ENCODE measurements around the gene USP3.
A peak's percentile ranks its signal among the peaks of the same experiment; 100 is the strongest.

The USP3 gene

DNA sequence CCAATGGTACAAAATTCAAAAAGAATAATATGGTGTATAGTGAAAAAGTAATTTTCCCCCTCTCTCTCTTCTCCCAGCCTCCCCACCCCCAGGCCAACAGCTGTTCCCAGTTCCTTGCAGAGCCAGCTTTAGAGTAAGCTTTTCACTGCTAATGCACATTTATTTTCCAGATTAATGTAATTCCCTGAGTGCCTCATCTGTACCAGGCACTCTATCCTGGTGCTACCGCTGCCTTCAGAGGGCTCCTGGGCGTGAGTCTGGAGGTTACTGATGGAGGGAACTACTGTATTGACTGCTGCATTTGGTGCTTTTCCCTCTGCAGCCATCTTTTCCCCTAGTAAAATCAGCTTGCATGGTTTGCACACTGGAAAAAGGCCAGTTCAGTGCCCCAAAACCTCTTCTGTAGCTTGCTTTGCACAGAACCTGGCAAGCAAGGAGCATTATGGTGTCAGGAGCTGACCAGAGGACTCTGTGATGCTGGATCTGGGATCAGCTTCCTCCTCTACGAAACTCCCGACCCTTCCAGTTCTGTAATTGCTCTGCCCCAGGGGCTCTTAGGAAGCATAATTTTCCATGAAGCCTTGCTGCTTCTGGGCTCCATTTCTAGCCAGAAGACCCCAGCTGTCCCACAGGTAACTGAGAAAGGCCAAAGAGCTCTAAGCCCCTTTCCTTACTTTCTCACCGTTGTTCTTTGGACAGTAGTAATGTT lies 8.5 kb upstream of the USP3 start:
- DNase-seq (ENCODE audit: low read depth in 2 of 3, low spot score in 2 of 3) = no peak

DNA sequence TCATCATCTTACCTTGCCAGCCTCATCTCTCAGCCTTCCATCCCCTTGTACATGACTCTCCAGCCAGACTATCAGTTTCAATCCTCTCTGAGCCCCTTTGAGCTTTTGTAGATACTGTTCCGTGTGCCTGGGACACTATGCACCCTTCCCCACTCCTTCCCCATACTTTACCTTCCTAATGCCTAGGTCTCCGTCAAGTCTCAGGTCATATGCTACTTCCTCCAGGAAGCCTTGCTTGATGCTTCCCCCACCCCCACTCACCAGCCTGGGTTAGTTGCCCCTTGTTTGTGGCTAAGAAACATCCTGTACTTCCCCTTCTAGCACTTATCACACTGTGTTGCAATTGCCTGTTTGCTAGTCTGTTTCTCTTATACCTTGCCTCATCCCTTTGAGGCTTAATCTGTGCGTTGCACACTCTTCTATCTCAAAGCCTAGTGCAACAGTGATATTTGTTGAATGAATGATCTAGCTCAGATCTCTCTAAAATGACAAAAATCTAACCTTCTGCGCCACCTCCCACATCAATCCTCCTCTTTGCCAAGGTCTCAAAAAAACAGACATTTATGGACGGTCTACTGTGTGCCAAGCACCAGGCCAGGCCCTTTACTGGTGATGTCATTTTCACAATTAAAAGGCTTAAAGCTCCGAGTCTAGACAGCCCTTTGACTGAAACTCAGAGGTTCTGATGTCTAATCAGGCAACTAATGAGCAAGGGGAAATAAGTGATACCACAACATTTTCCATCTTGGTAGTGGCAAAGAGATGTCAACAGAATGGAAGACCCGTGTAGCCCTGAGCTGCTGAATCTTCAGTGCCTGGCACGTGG lies 6.5 kb upstream of the USP3 start:
- no peak for DNase-seq (ENCODE audit: low read depth in 2 of 3, low spot score in 2 of 3)

GRCh38 chr15:63499175-63499549 lies 5.2 kb upstream of the USP3 start:
- DNase-seq (ENCODE audit: low read depth in 2 of 3, low spot score in 2 of 3) = no peak

GRCh38 chr15:63499611-63500010 lies 4.8 kb upstream of the USP3 start:
- no peak for DNase-seq (ENCODE audit: low read depth in 2 of 3, low spot score in 2 of 3)

GRCh38 chr15:63500265-63501250 lies 3.8 kb upstream of the USP3 start:
- no peak for DNase-seq (ENCODE audit: low read depth in 2 of 3, low spot score in 2 of 3)

DNA sequence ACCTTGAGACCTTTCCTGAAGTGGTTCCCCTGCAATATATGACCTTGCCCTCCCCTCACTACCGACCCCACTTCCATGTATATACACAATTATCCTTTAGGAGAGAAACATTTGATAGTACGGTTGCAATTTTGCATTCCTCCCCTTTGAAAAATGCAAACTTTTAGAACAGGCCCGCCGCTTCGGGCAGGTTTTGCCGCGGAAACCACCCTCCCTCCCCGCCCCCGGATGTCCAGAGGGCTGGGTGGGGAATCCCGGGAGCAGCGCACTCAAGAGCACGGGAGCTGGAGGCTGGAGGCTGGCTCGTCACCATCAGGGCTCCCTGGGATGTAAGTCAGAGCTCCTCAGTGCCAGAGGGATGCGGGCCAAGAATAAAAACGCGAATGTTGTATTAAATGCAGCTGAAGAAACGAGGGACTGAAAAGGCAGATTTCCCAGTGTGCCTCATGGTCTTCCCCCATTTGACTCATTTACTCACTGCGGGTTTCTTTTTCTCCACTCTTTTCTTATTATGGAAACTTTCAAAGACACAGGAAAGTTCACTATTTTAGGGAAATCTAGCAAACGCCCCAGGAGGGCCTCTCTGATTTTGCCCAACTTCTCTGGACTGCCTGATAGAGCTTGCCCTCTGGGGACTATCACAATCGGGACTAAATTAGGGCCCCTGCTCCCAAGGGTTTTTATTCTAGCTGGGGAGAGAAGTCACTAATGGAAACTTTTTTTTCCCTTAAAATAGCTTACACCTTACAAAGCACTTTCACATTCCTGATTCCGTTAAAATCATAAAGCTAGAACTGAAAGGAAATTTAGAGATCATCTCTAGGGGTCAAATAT lies 2.9 kb upstream of the USP3 start:
- peak in 1 of 3 experiments; percentile 29 for DNase-seq (ENCODE audit: low read depth in 2 of 3, low spot score in 2 of 3)

GRCh38 chr15:63502137-63502766 lies 2.1 kb upstream of the USP3 start:
- no peak for DNase-seq (ENCODE audit: low read depth in 2 of 3, low spot score in 2 of 3)

DNA sequence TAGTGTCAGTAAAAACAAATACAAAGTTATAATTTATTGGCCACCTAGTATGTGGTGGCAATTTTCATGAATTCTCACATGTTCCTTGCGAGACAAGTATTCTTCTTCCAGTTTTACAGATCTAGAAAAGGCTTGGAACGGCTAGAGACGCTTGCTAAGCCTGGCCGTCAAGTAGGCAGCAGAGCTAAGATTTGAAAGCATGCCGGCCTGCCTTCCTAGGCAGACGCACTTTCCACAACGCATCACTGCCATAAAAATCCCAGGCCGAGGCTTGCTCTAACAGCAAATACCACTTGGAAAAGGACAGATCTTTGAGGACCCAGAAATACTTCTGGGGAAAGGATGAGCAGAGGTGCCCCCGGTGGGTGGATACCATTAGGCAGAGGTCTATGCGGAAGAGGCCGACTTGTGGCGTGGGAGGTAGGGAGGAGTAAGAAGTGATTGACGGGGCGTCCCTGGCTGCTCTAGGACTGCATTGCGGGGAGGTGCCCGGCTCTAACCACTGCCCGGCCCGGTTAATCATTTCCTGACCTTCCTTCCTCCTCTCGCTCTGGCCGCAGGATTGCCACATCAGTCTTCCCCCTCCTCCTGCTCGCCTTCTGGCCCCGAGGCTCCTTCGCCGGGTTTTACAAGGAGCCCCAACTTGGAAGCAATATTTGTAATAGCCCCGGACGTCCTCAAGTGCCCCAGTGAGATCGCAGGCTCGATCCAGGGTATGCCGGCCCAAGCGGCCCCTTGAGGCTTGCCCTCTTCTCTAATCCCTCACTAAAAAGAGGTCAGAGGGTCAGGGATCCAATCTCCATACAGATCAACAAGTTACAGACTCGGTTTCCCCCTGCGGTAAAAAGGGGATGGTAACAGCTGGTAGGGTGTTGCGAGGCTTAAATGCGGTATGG lies 1.3 kb upstream of the USP3 start:
- peak; percentile 43 to 71 (median 57) for DNase-seq (ENCODE audit: low read depth in 2 of 3, low spot score in 2 of 3)

DNA sequence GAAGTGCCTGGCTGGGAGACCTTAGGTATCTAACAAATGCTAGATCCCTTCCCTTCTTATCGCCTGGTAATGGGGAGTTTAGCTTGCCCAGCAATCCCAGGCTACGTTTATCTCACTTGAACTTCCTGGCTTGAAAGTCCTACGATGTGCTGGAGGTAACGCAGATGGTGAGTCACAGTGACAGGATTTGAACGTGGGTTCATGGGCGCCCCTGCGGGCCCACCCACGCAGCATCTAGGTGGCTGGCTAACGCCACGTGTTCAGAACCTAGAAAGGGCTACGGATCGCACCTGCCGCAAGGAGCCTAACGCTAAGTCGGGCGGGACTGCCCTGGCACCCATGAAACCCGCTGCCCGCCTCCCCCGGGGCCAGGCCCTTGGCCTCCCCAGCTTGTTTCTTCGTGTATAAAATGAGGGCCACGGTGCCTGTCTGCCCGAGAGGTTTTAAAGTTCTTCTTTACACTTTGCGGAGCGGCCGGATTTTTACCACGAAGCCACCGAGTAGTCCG lies 600 bp upstream of the USP3 start:
- peak in 2 of 3 experiments; percentile 70 for DNase-seq (ENCODE audit: low read depth in 2 of 3, low spot score in 2 of 3)

- peak in 1 of 3 experiments; percentile 17 for DNase-seq (ENCODE audit: low read depth in 2 of 3, low spot score in 2 of 3)
Observed at GRCh38 chr15:63504979-63505841, 817 bp downstream of the USP3 start.

GRCh38 chr15:63505842-63506222 lies 1.4 kb downstream of the USP3 start:
- DNase-seq (ENCODE audit: low read depth in 2 of 3, low spot score in 2 of 3) = no peak

DNA sequence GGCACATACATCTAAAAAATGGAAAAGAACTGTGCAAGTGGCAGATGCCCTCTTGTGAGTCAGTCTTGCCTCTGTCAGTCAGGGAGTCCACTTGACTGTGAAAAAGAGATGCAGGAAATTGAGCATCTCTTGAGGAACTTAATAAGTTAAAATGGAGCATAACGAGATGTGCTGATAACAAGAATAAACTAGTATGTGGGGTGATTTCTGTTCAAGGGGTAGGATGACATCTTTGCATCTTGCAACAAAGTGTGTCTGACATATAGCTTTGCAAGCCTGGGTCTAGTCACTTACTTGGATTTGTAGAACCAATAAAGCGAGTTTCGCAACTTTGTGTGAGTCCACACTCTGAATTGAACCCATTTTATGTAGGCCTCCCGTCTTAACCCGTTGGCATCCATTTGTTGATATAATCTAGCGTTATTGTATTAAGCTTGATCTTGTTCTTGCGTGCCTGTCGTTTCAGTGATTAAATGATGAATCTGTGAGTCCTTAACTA lies 2.2 kb downstream of the USP3 start:
- DNase-seq (ENCODE audit: low read depth in 2 of 3, low spot score in 2 of 3) = no peak

DNA sequence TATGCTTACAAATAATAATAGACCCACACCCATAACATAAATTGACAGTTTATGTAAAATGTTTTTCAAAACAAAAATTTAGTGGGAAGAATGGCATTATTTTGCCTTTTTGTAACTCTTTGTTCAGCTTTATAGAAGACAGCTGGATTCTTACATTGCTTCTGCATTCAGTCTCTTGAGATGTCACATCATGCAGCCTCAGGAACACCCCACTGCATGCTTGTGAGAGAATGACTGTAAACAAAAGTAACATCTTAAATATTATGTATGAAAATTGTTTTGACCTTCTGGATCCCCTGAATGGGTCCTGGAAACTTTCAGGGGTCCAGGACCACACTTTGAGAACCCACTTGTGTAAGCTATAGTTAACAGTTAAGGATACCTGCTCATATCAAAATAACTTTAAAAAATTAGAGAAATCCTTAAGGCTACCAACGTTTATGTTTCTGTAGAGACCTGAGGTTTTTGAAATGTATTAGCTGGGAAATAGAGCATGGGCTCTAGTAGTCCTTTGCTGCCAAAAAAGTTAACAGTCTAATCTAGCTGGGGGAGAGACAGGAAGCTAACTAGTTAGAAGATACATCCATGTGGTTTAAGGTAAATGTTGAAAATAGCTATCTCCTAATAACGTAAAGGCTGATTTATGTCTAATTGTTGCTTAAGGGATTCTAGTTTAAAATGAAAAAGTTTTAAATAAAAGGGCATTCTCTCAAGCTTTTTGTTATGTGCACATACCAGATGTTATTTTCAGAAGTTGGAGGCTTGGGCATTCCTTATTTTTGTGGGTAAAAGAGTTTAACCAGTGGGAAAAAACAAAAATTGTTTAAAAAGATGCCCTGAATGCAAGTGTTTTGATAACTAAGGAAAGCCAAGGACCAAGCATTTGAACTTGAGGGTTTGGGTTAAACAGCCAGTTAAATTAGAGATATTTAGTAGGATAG lies 3.8 kb downstream of the USP3 start:
- DNase-seq (ENCODE audit: low read depth in 2 of 3, low spot score in 2 of 3) = no peak

DNA sequence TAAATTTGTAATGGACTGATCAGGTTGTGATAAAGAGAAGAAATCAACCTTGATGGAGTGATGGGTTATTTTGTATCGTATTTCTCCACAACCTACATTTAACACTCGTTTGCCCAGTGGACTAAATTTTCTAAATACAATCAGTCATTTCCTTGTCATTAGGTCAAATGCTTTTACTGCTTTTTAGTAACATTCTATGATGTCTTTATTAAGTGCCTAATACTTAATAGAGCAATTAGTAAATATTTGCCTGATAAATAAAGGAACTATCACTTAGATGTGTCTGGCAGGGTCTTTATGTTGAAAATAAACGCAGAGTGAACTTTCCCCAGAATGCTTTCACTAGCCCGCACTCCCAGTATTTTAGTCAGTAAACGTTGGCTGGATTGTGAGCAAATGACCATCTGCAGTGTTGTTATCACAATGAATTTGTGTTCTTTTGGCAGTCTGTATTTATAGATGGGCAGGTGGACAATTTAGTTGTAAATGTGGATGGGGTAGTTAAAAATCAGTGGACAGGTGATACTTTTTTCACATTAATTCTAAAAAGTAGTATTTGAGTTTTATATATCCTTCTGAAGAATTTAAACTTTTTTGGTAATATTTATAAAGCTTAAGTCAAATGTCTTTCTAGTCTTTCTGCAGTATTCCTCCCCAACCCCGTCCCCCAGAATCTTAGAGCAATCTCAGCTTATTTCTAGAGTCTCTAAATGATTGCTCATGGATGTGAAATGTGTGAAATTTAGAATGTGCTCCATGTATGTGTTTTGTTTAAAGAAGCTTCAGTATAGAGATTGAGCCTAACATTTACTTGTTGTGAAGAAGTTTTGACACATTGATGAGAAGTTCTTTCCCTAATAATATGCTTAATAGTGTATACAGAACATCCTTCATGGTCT lies 4.9 kb downstream of the USP3 start:
- no peak for DNase-seq (ENCODE audit: low read depth in 2 of 3, low spot score in 2 of 3)

Measured in activated CD8-positive, alpha-beta memory T cell treated with anti-CD3 and anti-CD28 coated beads for 48 hours (primary cell).